CD4-positive, alpha-beta T cell treated with Interleukin-4 for 1 hour (primary cell): Measurements from ENCODE around the gene FZD7.

Experiments used
- DNase-seq, 2 donors: peaks; one replicate each; pipeline ENCODE4 v3.0.0-alpha.2; 2020 to 2022

The FZD7 gene

DNA sequence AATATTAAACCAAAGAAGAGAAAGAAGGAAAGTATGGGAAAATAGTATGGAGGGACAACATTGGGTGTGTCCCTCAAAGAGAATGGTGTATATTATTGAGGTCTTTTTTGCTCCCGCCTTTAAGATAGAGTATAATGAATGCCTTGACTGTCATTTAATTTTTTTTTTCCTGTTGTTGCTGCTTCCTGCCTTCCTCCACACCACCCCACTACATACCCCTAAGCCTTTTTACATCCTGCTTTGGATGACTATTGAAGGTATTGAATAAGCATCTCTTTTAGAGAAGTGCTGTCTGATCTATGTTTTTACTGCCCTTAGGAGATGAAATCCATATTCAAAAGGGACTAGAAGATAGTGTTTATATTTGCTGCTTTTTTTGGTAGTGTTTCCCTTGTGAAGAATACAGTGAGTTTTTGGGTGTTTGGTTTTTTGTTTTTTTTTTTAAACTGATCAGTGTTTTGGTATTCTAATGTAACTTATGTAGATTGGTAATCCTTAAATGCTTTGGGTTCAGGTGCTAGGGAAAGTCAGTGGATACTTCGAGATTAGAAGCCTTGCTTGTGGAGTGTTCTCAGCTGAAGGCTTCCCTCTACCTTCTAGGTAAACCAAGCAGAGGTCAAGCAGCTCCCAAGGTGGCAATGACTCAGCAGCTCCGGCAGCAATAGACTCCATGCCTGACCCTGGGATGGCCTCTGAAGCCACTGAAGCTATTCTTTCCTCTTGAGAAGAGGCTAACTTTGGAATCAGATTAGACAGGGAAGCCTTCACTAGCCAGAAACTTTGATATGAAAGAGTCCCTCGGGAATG lies 5.0 kb downstream of the FZD7 start:
- no peak for DNase-seq

DNA sequence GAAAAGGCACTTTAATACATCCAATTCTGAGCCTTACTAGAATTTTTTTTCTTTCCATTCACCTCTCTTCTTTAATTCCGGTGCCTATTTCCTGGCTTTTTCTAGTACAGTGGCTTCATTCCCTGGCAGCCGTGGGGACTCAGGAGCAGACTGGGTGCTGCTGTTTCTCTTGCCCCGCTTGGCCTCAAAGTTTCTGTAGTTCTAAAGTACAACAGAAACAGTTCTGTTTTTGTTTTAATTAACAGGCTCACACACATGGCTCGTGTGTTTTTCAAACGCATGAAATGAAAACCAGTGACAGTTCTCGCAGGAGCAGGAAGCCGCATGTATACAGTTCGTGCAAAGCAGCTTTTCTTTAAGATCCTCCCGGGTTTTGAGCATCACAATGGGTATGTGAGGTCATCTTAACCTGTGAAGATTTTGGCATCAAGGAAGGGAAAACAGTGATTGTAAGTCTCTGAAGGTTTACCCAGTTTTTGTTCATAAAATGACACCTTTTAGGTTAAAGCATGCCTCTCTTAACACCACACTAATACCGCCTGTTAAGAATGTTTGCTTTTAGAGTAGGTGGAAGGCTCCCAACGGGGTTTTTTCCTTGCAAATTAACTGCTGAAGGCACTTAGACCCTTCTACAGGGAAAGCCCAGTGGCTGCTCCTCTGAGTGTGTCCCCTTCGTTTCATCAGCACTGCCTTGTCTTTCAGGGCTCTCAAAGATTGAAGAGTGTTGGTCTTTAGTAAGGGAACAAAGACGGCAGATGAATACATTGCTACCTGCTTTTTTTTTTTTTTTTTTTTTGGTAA lies 5.8 kb downstream of the FZD7 start:
- no peak for DNase-seq

DNA sequence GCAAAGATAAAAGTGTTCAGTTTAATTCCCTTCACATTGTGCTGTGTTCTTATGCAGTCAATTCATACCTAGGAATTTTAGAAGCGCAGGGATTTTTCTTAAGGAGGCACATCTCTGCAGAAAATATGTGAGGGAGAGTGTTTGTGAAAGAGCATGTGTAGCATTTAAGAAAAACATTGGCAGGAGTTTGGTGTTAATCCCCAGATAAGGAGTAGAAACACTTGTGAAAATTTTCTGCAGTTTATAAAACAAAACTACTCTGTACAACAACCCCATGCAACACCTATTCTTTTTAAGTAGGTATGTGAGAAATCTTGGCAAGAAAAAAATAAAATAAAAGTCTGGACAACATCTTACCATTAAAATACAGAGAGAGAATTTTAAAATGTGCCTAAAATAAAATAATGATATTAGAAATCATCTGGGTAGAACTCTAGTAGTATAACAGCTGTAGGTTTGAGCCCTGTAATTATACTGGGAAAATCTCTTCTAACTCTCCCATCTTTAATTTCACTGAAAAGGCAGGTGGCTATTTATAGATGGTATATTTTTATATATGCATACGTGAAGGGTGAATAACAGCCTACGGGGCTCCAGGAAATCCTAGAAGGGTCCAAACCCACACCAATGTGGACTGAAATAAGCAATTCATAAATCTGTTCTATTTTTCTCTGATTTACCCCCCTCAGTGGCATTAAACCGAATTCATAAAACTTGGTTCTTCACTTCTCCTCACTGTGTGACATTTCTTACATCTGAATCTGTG lies 6.6 kb downstream of the FZD7 start:
- no peak for DNase-seq

DNA sequence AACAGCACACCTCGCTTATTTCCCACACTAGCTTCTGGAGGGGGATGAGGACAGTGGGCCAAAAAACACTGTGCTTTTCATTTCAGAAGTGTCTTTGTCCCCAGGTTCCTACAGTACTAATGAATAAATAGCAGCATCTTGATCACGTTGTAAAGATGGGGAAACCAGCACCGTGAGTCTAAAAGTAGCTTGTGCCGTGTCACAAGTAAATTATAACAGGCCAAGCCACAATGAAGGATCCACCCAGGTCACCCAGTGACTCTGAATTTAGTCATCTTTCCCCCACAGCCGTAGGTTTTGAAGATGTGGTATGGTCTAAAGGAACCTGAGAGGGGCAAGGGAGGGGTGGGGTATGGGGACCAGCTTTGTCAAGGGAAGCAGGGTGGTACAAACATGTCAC lies 8.8 kb downstream of the FZD7 start:
- DNase-seq, result no peak

DNA sequence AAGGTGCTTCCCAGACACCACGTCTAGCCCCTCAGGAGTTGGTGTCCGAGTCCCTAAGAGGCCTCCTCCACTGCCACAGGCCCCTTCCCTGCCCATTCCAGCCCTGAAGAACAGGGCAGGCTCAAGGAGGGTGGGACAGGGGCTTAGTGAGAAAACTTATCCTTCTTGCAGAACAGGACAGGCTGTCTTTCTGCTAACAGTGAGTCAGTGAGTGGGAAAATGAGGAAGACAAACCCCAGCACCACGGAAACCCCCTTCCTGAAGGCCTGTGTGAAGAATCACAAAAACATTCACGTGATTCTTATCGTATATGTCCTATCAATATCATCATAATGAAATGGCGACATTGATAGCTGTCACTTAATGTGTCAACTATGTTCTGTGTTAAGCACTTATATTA lies 9.8 kb downstream of the FZD7 start:
- DNase-seq, result no peak

DNA sequence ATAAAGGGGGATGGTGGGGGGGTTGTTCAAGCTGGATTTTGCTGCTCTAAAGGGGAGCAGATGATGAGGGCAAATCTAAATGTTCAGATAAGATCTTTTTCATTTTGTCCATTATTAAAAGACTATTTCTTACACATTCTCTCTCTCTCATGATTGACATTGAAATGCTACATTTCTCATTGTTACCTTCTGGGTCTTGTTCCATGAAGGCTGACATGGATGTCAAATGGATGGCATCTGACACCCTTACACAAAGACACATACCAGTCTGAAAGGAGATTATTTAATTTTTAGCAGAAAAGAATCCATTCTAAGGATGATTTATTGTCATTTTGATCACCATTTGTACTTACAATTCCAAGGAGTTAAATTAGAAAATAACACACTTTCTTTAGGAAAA lies 11.1 kb downstream of the FZD7 start:
- DNase-seq, result no peak

DNA sequence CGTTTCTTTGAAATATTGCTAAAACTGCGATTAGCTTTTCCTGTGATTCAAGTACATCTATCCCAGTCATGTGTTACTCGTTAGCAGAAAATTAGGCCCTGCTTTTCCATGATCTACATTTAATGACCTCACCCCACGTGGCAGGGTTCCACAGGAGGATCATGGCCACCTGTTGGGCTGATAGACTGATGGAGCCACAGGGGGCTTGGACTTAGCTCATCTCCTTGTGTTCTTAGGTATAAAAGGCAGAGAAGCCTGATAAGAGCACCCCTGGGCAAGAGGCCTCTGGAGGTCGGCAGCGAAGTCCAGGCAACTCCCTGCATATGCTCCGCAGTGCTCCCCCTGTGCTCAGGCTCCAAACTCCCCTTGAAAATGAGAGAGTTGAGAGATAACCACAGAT lies 12.9 kb downstream of the FZD7 start:
- no peak for DNase-seq

DNA sequence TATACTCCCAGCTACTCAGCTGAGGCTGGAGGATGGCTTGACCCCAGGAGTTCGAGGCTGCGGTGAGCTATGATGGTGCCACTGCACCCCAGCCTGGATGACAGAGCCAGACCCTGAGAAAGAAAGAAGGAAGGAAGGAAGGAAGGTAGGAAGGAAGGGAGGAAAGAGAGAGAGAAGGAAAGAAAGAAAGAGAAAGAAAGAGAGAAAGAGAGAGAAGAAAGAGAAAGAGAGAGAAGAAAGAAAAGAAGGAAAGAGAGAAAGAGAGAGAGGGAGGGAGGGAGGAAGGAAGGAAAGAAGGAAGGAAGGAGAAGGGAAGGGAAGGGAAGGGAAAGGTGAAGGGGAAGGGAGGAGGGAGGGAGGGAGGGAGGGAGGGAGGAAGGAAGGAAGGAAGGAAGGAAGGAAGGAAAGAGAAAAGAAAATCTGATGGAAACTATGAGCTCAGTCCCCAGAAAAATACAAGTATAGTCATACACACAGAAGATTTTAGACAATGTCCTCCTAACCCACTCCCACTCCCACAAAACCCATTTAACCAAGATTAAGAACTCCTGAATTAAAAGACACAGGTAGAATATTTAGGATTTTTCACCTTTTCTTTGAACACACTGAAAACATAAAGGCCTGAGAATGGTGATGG lies 15.6 kb downstream of the FZD7 start:
- DNase-seq, result no peak

DNA sequence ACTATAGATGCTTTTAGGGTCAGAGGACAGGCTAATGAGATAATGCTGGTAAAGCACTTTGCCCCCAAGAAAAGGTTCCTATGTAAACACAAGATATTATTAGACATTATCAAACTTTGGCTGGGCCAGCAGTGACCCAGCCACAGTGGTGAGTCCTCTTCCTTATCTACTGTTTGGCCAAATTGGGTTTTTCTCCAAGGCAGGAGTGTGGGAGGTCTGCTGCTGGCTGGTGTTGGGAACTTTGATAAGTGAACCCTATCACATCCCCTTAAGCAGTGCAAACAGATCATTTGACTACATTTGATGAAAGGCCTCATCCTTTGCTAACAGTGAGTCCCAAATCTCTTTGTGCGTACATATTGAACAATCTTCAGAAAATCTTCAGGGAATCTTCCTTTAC lies 16.2 kb downstream of the FZD7 start:
- no peak for DNase-seq

DNA sequence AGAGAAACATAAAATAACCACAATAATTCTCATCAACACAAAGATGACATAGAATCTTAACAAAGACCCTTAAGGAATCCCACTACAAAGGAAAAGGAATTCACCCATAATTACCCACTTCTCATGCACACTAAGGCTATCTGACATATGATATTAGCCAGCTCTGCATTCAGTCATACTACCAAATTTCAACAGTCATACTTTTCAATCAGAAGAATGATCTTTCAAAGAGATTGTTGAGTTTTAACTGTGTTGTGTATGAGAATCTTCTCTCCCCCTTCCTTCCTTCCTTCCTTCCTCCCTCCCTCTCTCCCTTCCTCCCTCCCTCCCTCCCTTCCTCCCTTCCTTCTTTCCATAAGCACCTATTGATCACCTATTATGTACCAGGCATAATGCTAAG lies 17.0 kb downstream of the FZD7 start:
- no peak for DNase-seq

DNA sequence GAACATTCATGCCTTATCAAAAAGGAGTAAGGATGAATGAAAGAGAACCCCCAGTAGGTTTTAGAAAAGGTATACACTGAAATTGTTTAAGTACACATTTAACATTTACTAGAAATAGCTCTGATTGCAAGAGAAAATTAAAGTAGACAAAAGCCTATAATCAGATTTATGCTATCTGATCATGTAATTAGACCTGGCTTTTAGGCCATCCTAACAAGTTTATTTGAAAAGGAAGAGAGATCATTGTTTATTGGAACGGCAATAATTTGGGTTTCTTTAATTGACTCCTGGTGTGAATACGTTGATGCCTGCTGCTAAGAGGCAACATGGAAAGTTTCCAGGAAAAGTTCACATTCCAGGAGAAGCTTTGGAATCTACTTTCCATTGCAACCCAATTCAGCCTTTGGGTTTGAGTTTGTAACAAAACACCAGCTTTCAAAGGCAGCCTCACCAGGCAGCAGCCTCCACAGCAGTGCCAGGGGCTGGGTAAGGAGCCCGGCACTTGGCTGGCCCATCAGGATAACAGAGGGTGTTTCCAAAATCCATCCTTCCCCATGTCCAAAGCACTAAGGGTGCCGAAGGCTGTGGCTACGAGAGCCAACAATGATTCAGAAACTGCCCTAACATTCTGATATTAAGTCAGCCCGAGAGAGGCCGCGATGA lies 18.0 kb downstream of the FZD7 start:
- DNase-seq, result no peak

DNA sequence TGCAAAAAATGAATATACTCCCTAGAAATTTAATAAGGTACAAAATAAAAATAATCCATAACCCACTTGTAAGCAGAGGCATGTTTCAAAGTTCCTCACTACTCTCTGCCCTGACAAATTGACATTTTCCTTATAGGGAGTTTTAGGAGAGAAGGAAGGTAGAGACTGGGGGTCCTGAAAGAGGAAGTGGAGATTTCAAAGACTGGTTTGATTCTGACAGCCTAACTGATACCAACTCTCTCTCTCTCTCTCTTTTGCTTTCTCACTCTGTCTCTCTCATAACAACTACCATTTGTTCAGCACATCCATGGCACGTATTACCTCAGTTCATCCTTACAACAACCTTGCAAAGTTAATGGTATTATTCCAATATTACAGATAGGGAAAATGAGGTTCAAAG lies 18.6 kb downstream of the FZD7 start:
- no peak for DNase-seq

DNA sequence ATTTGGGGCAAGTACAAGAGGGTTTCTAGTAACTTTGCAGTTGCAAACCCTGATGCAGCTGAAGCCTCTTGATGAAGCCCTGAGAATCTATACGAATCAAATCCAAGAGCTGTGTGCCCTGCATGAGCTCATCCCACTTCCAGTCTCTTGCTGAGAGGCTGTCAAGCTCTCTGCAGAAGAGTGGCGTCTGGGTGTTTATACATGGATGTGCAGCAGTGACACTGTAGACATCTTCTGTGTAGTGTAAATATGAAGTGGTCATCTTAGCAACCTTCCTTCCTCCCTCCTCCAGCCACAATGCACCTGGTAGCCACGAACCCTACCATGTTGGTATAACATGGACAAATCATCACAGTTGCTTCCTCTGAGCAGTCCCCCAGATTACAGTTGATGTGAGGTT lies 21.0 kb downstream of the FZD7 start:
- DNase-seq, result no peak

DNA sequence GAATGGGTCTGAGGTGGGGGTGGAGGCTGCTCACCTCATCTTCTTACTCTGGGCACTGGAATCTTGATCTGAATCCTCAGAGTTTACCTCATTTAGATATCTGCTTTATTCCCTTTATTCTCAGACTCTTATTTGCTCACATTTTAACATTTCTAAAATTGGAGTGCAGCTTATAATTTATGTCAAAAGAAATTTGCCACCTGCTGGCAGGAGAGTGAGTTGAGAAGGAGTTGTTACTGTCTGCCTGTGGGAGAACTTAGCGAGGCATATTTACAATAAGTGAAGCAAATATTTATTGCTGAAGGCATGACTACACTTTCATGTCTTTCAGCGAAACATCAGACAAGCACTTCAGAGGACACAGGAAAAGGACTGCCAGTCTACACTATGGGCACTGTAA lies 23.0 kb downstream of the FZD7 start:
- DNase-seq, result no peak

DNA sequence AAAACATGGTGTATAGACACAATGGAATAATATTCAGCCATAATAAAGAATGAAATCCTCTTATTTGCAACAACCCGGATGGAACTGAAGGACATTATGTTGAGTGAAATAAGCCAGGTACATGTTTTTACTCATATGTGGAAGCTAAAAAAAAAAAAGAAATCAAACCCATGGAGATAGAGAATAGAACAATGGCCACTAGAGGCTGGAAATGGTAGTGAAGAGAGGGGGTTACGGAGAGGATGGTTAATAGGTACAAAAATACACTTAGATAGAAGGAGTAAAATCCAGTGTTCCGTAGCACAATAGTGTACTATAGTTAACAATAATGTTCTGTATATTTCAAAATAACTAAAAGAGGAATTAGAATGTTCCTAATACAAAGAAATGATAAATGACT lies 26.6 kb downstream of the FZD7 start:
- DNase-seq, result no peak

DNA sequence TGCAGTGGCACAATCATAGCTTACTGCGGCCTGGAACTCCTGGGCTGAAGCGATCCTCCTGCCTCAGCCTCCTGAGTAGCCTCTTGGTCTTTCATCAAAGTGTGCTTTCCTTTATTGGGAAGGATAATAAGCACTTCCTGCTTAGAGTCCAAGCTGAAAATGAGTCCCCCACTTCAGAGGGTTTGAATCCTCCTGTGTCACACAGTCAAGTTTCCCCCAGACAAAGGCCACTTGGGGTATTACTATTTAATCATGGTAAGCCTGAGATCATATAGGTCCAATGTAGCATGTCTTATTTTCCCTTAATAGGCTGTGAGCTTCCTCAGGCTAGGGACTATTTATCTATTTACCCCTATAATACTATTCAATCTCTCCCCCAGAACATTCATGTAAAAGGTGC lies 28.0 kb downstream of the FZD7 start:
- DNase-seq, result no peak

DNA sequence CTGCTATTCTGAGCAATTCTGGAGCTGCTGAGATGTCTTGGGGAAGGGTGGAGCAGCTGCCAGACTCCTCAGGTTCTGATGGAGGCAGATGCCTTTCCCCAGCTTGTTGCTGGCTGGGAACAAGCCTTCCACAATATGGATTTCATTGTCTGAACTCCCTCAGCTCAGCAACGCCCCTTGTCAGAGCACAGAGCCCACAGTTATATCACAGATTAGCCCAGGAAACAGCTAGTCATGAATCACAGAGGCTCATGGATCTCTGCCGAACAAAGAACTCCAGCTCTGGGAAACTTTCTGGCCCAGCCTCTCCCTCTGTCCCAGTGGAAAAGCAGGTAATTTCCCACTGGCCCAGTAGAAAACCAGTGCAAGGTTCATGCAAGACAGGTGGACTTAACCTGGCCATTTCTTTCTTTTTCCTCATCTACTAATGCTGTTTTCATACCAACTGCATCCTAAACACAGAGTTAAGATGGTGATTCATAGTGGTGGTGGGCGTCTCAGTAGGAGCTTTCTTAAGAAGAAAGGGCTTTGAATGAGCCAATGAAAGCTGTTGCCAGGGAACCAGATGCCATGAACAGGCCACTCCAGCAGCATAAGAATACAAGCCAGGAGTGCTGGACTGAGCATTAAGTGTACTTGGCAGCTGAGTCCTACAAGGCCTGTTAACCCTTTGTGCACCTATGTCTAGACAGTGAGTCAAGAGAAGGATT lies 30.7 kb downstream of the FZD7 start:
- DNase-seq, result no peak

DNA sequence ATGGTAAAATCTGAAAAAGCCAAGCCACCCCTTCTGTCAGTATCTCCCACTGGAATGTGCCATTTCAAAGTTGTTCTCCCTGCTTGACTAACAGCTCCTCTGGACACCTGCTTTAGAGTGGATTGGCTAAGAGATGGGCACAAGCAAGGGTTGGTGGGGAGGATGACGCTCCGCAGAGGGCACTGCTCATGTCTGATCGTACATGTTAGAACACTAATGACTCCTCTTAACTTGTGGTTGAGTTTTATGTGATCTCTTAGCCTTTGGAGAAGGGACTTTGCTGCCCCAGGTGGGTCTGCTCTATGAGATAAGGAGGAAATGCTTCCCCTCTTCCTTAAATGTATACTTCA lies 31.2 kb downstream of the FZD7 start:
- no peak for DNase-seq

DNA sequence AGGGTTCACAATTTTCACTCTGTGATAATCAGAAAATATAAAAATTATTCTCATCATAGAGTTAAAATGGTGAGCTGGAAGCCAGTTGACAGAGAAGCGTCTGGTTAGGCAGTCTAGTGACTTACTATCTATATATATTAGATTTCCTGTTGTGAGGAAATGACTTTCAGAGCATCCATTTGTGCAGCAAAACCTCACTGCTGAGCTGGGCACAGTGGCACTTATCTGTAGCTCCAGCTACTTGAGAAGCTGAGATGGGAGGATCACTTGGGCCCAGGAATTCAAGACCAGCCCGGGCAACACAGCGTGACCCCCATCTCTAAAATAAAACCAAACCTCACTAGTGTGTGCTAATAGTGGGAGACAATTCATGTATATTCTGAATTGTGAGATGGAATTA lies 32.2 kb downstream of the FZD7 start:
- no peak for DNase-seq

DNA sequence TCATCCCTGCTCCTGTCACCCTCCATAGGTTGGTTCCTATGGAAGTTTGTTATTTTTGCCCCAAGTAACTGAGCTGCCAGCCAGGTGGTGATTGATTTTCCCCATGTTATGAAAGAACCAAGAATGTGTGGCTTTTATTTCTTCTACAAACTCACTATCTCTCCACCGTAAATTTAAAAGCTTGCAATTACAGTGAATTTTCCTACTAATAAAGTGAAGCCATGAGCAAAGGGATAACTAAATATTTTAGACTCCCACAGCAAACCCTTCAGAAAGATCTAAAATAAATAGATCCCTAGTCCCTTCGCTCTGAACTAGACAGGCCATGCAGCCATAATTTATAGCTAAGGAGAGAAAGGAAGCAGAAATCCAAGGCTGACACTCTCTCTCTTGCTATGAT lies 33.2 kb downstream of the FZD7 start:
- no peak for DNase-seq

DNA sequence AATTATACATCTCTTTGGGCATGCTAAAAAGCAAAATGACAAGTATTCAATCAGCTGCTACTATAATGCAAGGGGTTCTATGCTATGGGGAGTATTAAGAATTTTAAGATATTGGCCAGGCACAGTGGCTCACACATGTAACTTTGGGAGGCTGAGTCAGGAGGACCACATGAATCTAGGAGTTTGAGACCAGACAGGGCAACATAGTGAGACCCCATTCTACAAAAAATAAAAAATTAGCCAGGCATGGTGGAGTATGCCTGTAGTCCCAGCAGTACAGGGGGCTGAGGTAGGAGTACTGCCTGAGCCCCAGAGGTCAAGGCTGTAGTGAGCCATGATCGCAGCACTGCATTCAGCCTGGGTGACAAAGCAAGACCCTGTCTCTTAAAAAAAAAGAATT lies 33.9 kb downstream of the FZD7 start:
- no peak for DNase-seq
